Psoas muscle (tissue), 8 donors: ENCODE measurements around the gene NPHS1. TPM values are rescaled to one million over a fixed set of nuclear protein-coding genes. Genes with fewer than 3 reads are reported as not detected.

Source experiments
- ATAC-seq, 4 donors: fragments of 200-7000 bp; cut with Tn5 transposase; one replicate each; pipeline ENCODE4 v1.9.1; 2020; ENCODE audit warnings: moderate library complexity in 3 of 4, mild to moderate bottlenecking in 2 of 4
- DNase-seq, 2 donors: peaks; one replicate each; pipeline ENCODE4 v3.0.0-alpha.2; 2020
- H3K27ac ChIP-seq: fragments of 200-600 bp; one replicate; pipeline ENCODE4 v1.8.0; 2022
- H3K27me3 ChIP-seq, 3 donors: fragments of 200-600 bp in 1 of 3; one replicate each; pipeline versions ENCODE4 v1.6.1 to v1.8.0; 2013 to 2022; ENCODE audit warnings: low read length in 2 of 3, mild to moderate bottlenecking in 2 of 3, moderate library complexity in 1 of 3; ENCODE audit not compliant: insufficient read depth in 3 of 3
- H3K36me3 ChIP-seq, 2 donors: fragments of 200-600 bp in 1 of 2; one replicate each; pipeline versions ENCODE4 v1.6.1 to v1.8.0; 2013 to 2022; ENCODE audit warnings: low read depth in 1 of 2, mild to moderate bottlenecking in 1 of 2, moderate library complexity in 1 of 2; ENCODE audit not compliant: insufficient read depth in 1 of 2
- H3K4me1 ChIP-seq: fragments of 200-600 bp; one replicate; pipeline ENCODE4 v1.8.0; 2022
- H3K4me3 ChIP-seq: fragments of 200-600 bp; one replicate; pipeline ENCODE4 v1.8.0; 2022; ENCODE audit warnings: mild to moderate bottlenecking
- H3K9me3 ChIP-seq: fragments of 200-600 bp; one replicate; pipeline ENCODE4 v1.8.0; 2022
- WGBS, 3 donors: extraction: QIAGEN DNeasy Blood & Tissue Kit; methylation state at CpG; one replicate each; pipeline versions ENCODE4 v1.1.6 to v1.1.7; 2013; 5-methylcytosine and 5-hydroxymethylcytosine counted together
- intact Hi-C, 2 donors: fragments of 100-400 bp; cut with DNase I; formaldehyde crosslinking; loops; one replicate each; pipeline versions ENCODE4 v1.11.0 to v1.14.2; 2022
- polyA plus RNA-seq, 3 donors: library from polyadenylated mRNA; stranded (reverse); fragments of 200-250 nt; gene quantifications; one replicate each; pipeline ENCODE4 v1.2.3, GENCODE V29; 2013
- total RNA-seq, 4 donors: library from RNA; stranded (reverse); fragmentation: NEBNext Ultra II Directional in 2 of 4; extraction: Animal tissue kit (Norgen Biotek cat#: 25700) in 2 of 4; gene quantifications; one replicate each; pipeline versions ENCODE4 v1.2.1 to v1.2.4, GENCODE V29; 2021 to 2023
- TF ChIP-seq, protein P1 (sequence below): fragments of 200-600 bp; IDR thresholded peaks from one replicate; pipeline ENCODE4 v1.8.0; 2022; ENCODE audit warnings: antibody characterized with exemption
- donor health status: healthy with polysubstance abuse.
- donor health status: DM: no; HTN: no; CAD: no; lungs with moderate emphysema.
- donor health status: Bipolar disorder and iron deficiency.
- donor health status: healthy.
- donor health status: DM: yes; HTN: yes; CAD: no.
- donor health status: DM: no; HTN: no; CAD: no.
- donor health status: DM: no; HTN: no; CAD: no.
- donor health status: DM: yes; HTN: yes; CAD: no.

NPHS1 gene
- total and polyA plus RNA-seq, 7 donors: not detected

DNA sequence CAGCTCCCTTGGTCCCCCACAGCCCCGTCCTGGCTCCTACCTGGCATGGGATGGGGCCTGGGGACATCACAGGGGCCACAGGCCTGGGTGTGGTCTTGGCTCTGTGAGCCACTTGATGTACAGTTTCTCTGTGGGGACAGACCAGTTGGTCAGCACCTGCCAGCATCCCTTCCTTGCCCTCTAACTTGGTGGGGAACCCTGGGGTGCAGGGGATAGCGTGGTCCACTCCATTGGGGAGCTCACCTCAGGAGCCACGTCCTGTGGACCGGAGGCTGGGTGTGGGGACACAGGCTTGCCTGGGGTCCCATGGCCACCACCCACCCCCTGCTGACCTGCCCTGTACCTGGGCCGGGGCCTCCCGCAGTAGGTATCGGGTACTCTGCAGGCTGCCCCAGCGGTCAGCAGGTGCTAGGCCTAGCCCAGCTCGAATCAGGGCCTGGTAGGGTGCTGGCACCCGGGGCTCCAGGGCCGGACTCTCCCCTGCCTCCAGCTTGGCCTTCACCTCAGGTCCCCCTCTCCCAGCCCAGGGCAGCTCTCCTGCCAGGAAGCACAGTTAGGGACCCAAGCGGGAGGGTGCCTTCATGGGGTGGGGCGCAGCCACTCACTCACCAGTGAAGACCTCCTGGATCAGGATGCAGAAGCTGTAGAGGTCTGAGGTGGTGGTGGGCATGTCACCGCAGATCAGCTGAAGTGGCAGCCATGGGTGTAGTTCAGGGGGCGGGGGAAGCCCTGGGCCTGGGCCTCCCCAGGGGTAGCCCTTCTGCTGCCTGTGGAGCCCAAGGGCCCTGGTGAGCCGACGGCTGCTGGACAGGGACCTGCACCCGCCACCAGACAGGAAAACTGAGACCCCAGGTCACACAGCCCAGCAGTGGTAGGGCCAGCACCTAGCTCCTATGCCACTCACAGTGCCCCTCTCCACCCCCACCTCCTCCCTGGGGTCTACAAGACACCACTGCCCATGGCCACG lies 62.0 kb downstream of the NPHS1 start:
- H3K27me3 ChIP-seq: peaks cover 0 to 4% (median 0%) of the 10 kb centered on the region in 3 donors
- intact Hi-C loops: no loop called here

DNA sequence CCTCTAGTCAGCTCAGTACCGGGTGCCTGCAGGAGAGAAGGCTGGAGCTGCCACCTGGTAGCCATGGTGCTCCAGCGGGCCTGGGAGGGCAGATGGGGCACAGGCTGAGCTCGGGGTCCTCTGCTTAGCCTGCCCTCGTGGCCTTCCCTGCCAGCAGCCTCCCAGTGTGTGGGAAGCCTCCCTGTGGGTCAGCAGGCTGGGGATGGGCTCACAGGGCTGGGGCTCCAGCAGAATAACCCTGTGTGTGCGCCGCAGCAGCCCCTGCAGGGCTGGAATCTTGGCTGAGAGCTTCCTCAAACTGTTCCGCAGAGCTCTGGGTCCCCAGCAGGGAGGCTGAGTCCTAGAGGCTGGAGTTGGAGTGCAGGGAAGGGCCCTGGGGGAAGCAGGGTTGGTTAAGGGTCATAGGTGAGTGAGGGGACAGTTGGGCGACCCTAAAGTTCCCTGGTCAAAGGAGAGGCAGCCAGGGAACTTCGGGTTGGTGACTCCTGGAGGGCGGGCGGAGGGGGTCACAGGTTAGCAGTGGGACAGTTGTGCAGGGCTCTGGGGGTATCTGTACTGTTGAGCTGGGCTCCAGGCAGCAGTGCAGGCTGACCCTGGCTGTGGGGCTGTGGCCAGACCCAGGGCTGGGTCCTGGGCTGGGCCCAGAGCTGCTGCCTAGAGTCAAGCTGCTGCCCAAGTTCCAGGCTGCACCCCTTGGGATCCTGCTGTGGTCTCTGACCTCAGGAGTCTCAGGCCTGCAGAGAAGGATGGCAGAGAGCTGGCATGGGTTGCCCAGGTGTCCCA lies 62.9 kb downstream of the NPHS1 start:
- ATAC-seq (no peak), DNase-seq (no peak)
- TF ChIP-seq, protein P1, sequence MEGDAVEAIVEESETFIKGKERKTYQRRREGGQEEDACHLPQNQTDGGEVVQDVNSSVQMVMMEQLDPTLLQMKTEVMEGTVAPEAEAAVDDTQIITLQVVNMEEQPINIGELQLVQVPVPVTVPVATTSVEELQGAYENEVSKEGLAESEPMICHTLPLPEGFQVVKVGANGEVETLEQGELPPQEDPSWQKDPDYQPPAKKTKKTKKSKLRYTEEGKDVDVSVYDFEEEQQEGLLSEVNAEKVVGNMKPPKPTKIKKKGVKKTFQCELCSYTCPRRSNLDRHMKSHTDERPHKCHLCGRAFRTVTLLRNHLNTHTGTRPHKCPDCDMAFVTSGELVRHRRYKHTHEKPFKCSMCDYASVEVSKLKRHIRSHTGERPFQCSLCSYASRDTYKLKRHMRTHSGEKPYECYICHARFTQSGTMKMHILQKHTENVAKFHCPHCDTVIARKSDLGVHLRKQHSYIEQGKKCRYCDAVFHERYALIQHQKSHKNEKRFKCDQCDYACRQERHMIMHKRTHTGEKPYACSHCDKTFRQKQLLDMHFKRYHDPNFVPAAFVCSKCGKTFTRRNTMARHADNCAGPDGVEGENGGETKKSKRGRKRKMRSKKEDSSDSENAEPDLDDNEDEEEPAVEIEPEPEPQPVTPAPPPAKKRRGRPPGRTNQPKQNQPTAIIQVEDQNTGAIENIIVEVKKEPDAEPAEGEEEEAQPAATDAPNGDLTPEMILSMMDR: no peak
- 76 to 83% (median 76%) methylated on average over 10 to 11 of the region's 11 CpGs for WGBS, 3 donors
- no peak overlapping the region for H3K4me3 ChIP-seq
- no peak overlapping the region for H3K27ac ChIP-seq
- H3K9me3 ChIP-seq: no peaks in the 10 kb centered on the region
- H3K36me3 ChIP-seq: peaks cover 0 to 3% of the 10 kb centered on the region in 2 donors
- intact Hi-C loops: no loop called here
- H3K4me1 ChIP-seq: no peaks in the 10 kb centered on the region
- H3K27me3 ChIP-seq: no peaks in the 10 kb centered on the region

More for the DNA sequence above, 62.0 kb downstream of the NPHS1 start:
- TF ChIP-seq, protein P1: no peak
- Histone ChIP-seq H3K27ac (no peak overlapping the region), H3K9me3 (no peaks in the 10 kb centered on the region), H3K4me1 (no peaks in the 10 kb centered on the region), H3K4me3 (no peak overlapping the region), H3K36me3 (no peaks in the 10 kb centered on the region)
- 79 to 85% (median 84%) methylated on average over 16 to 19 of the region's 19 CpGs for WGBS, 3 donors
- DNase-seq (no peak), ATAC-seq (no peak)

DNA sequence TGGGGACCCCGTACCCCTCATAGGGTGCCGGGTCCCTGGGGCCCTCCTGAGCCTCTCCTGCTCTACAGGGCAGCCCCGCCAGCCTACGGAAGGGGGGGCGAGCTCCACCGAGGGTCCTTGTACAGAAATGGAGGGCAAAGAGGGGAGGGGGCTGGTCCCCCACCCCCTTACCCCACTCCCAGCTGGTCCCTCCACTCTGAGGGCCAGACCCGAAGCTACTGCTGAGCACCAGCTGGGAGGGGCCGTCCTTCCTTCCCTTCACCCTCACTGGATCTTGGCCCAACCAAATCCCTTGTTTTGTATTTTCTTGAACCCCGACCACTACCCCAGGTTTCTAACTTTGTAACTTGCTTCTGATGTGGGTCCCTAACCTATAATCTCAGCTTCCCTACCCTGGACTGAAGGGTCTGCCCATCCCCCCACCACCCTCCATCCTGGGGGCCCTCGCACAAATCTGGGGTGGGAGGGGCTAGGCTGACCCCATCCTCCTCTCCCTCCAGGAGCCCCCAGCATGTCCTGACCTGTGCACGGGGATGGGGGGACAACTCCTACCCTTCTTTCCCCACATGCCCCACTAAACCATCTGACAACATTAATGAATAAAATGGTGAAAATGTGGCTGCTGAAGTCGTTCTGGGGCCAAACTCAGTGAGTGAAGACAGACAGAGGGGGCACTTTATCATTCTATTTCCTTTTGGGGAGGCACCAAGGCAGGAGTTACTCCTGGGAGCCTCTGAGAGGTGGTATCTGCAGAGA lies 63.9 kb downstream of the NPHS1 start:
- no peaks in the 10 kb centered on the region for H3K9me3 ChIP-seq
- peaks cover 0 to 3% of the 10 kb centered on the region in 2 donors for H3K36me3 ChIP-seq
- WGBS, 3 donors: 72 to 74% (median 74%) methylated on average over 10 to 12 of the region's 12 CpGs
- H3K4me1 ChIP-seq: no peaks in the 10 kb centered on the region
- H3K4me3 ChIP-seq: no peak overlapping the region
- H3K27me3 ChIP-seq: no peaks in the 10 kb centered on the region
- TF ChIP-seq, protein P1: no peak
- DNase-seq (no peak), ATAC-seq (no peak)
- intact Hi-C loops: no loop called here
- H3K27ac ChIP-seq: no peak overlapping the region

DNA sequence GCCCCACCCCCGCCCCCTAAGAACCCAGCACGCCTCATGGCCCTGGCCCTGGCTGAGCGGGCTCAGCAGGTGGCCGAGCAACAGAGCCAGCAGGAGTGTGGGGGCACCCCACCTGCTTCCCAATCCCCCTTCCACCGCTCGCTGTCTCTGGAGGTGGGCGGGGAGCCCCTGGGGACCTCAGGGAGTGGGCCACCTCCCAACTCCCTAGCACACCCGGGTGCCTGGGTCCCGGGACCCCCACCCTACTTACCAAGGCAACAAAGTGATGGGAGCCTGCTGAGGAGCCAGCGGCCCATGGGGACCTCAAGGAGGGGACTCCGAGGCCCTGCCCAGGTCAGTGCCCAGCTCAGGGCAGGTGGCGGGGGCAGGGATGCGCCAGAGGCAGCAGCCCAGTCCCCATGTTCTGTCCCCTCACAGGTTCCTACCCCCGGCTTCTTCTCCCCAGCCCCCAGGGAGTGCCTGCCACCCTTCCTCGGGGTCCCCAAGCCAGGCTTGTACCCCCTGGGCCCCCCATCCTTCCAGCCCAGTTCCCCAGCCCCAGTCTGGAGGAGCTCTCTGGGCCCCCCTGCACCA lies 65.0 kb downstream of the NPHS1 start:
- no peaks in the 10 kb centered on the region for H3K9me3 ChIP-seq
- no peak overlapping the region for H3K4me3 ChIP-seq
- DNase-seq (no peak), ATAC-seq (no peak)
- H3K4me1 ChIP-seq: no peaks in the 10 kb centered on the region
- no peak overlapping the region for H3K27ac ChIP-seq
- peaks cover 0 to 9% of the 10 kb centered on the region in 2 donors for H3K36me3 ChIP-seq
- intact Hi-C loops: no loop called here
- TF ChIP-seq, protein P1: no peak
- H3K27me3 ChIP-seq: no peaks in the 10 kb centered on the region
- WGBS, 3 donors: 89 to 94% (median 92%) methylated on average over 13 to 15 of the region's 15 CpGs
